H9 (cell line): ENCODE data around the gene ANXA4. TPM values are rescaled to one million over a fixed set of nuclear protein-coding genes. Genes with fewer than 3 reads are reported as not detected.

Experiments
- DNase-seq: peaks from one replicate; pipeline ENCODE4 v3.0.0-alpha.2; 2017
- H2AFZ ChIP-seq: one replicate; pipeline ENCODE4 v1.6.1; 2013; ENCODE audit warnings: mild to moderate bottlenecking, low read length, control low read depth, moderate library complexity
- H2AK5ac ChIP-seq: 2 replicates; pipeline ENCODE4 v1.6.1; 2013; ENCODE audit warnings: low read length, control low read depth, mixed read lengths; ENCODE audit not compliant: insufficient read length
- H2BK120ac ChIP-seq: one replicate; pipeline ENCODE4 v1.6.1; 2013; ENCODE audit warnings: low read depth, mild to moderate bottlenecking, low read length, control low read depth, inconsistent platforms; ENCODE audit not compliant: poor library complexity, severe bottlenecking
- H2BK12ac ChIP-seq: 2 replicates; pipeline ENCODE4 v1.6.1; 2013; ENCODE audit warnings: low read length, control low read depth, mixed read lengths, low read depth; ENCODE audit not compliant: insufficient read length
- H2BK15ac ChIP-seq: 2 replicates; pipeline ENCODE4 v1.6.1; 2013; ENCODE audit warnings: low read depth, low read length, control low read depth
- H2BK20ac ChIP-seq: one replicate; pipeline ENCODE4 v1.6.1; 2013; ENCODE audit warnings: low read depth, mild to moderate bottlenecking, low read length, control low read depth, inconsistent platforms; ENCODE audit not compliant: poor library complexity, severe bottlenecking
- H2BK5ac ChIP-seq: 2 replicates; pipeline ENCODE4 v1.6.1; 2013; ENCODE audit warnings: low read length, control low read depth, mixed read lengths; ENCODE audit not compliant: insufficient read length
- H3K14ac ChIP-seq: 2 replicates; pipeline ENCODE4 v1.6.1; 2013; ENCODE audit warnings: low read length, control low read depth; ENCODE audit not compliant: insufficient read depth
- H3K18ac ChIP-seq: 2 replicates; pipeline ENCODE4 v1.6.1; 2013; ENCODE audit warnings: low read depth, mild to moderate bottlenecking, mixed read lengths, low read length, control low read depth; ENCODE audit not compliant: insufficient read length
- H3K23ac ChIP-seq: 2 replicates; pipeline ENCODE4 v1.6.1; 2013; ENCODE audit warnings: low read length, control low read depth, mixed read lengths, low read depth; ENCODE audit not compliant: insufficient read length
- H3K23me2 ChIP-seq: 2 replicates; pipeline ENCODE4 v1.6.1; 2013; ENCODE audit warnings: low read depth, mild to moderate bottlenecking, mixed read lengths, low read length, control low read depth; ENCODE audit not compliant: insufficient read length, poor library complexity, severe bottlenecking
- H3K27ac ChIP-seq: 2 replicates; pipeline ENCODE4 v1.5.1; 2013; ENCODE audit warnings: low read length, control low read depth, mixed read lengths, low read depth; ENCODE audit not compliant: insufficient read length
- H3K27me3 ChIP-seq: 2 replicates; pipeline ENCODE4 v1.6.1; 2013; ENCODE audit warnings: low read length, control low read depth, inconsistent platforms; ENCODE audit not compliant: insufficient read depth
- H3K4ac ChIP-seq: 2 replicates; pipeline ENCODE4 v1.6.1; 2013; ENCODE audit warnings: low read depth, mild to moderate bottlenecking, control low read depth, inconsistent platforms, low read length, moderate library complexity
- H3K4me1 ChIP-seq: 2 replicates; pipeline ENCODE4 v1.6.1; 2013; ENCODE audit warnings: low read length, control low read depth, inconsistent platforms; ENCODE audit not compliant: insufficient read depth
- H3K4me2 ChIP-seq: 2 replicates; pipeline ENCODE4 v1.6.1; 2013; ENCODE audit warnings: low read length, control low read depth, mixed read lengths; ENCODE audit not compliant: insufficient read length, insufficient read depth
- H3K56ac ChIP-seq: 2 replicates; pipeline ENCODE4 v1.6.1; 2013; ENCODE audit warnings: low read depth, mild to moderate bottlenecking, mixed read lengths, low read length, control low read depth; ENCODE audit not compliant: insufficient read length
- H3K79me1 ChIP-seq: 2 replicates; pipeline ENCODE4 v1.6.1; 2013; ENCODE audit warnings: low read depth, mild to moderate bottlenecking, moderate library complexity, low read length, control low read depth, inconsistent platforms; ENCODE audit not compliant: insufficient read depth, poor library complexity, severe bottlenecking
- H3K79me2 ChIP-seq: 2 replicates; pipeline ENCODE4 v1.6.1; 2013; ENCODE audit warnings: low read length, control low read depth, inconsistent platforms; ENCODE audit not compliant: insufficient read depth
- H3K9ac ChIP-seq: 2 replicates; pipeline ENCODE4 v1.6.1; 2013; ENCODE audit warnings: low read length, control low read depth, mixed read lengths; ENCODE audit not compliant: insufficient read length; ENCODE audit errors: extremely low read depth
- H3K9me3 ChIP-seq: one replicate; pipeline ENCODE4 v1.6.1; 2013; ENCODE audit warnings: low read depth, low read length, inconsistent platforms; ENCODE audit not compliant: control insufficient read depth
- H3T11ph ChIP-seq: one replicate; pipeline ENCODE4 v1.6.1; 2013; ENCODE audit warnings: mild to moderate bottlenecking, low read length, control low read depth, inconsistent platforms
- H4K20me1 ChIP-seq: one replicate; pipeline ENCODE4 v1.6.1; 2013; ENCODE audit not compliant: control insufficient read depth, insufficient read length, insufficient read depth
- H4K5ac ChIP-seq: 2 replicates; pipeline ENCODE4 v1.6.1; 2013; ENCODE audit warnings: low read depth, mild to moderate bottlenecking, mixed read lengths, low read length, control low read depth; ENCODE audit not compliant: insufficient read length
- H4K8ac ChIP-seq: replicated peaks from 2 replicates; pipeline ENCODE4 v1.6.1; 2013; ENCODE audit warnings: low read length, control low read depth, mixed read lengths, low read depth; ENCODE audit not compliant: insufficient read length
- H4K91ac ChIP-seq: 2 replicates; pipeline ENCODE4 v1.6.1; 2013; ENCODE audit warnings: low read depth, mild to moderate bottlenecking, moderate library complexity, mixed read lengths, low read length, control low read depth; ENCODE audit not compliant: insufficient read length
- H3K27ac Mint-ChIP-seq, 3 experiments: 2 replicates in 2 of 3; 3 replicates in 1 of 3; pipeline ENCODE4 v1.8.0; 2020 to 2021; ENCODE audit warnings: mixed read lengths in 3 of 3, mild to moderate bottlenecking in 1 of 3, moderate library complexity in 1 of 3
- H3K27me3 Mint-ChIP-seq: 2 replicates; pipeline ENCODE4 v1.8.0; 2021; ENCODE audit warnings: low read depth, mild to moderate bottlenecking, moderate library complexity, mixed read lengths
- H3K36me3 Mint-ChIP-seq, 3 experiments: 2 replicates in 2 of 3; 3 replicates in 1 of 3; pipeline ENCODE4 v1.8.0; 2020 to 2021; ENCODE audit warnings: low read depth in 3 of 3, mixed read lengths in 3 of 3; ENCODE audit not compliant: insufficient read depth in 1 of 3
- H3K4me1 Mint-ChIP-seq, 2 experiments: 2 replicates each; pipeline ENCODE4 v1.8.0; 2020; ENCODE audit warnings: mixed read lengths in 2 of 2
- H3K4me3 Mint-ChIP-seq, 2 experiments: 2 replicates in 1 of 2; 3 replicates in 1 of 2; pipeline ENCODE4 v1.8.0; 2020 to 2021; ENCODE audit warnings: mild to moderate bottlenecking in 2 of 2, mixed read lengths in 2 of 2, moderate library complexity in 1 of 2
- H3K9me3 Mint-ChIP-seq, 2 experiments: 2 replicates in 1 of 2; 3 replicates in 1 of 2; pipeline ENCODE4 v1.8.0; 2020; ENCODE audit warnings: mild to moderate bottlenecking in 2 of 2, mixed read lengths in 2 of 2, moderate library complexity in 1 of 2
- CTCF ChIP-seq: fragments of 200-600 bp; sonication (generic); conservative IDR thresholded peaks from 3 replicates; pipeline ENCODE4 v1.8.0; 2021; ENCODE audit warnings: antibody characterized with exemption, mild to moderate bottlenecking
- WGBS: extraction: QIAGEN DNeasy Blood & Tissue Kit; methylation state at CpG from one replicate; pipeline ENCODE4 v1.1.7; 2013; ENCODE audit warnings: missing lambda C conversion rate, low lambda C conversion rate, mixed read lengths; ENCODE audit not compliant: insufficient read length; ENCODE audit errors: extremely low coverage; 5-methylcytosine and 5-hydroxymethylcytosine counted together
- total RNA-seq: library from RNA; stranded (reverse); gene quantifications from 2 replicates; pipeline ENCODE4 v1.2.1, GENCODE V29; 2021

ANXA4 gene
- total RNA-seq, 1 experiment from 2014 or later, result 14.4 TPM

GRCh38 chr2:69858261-69858660 lies 116.3 kb downstream of the ANXA4 start:
- Mint-ChIP-seq H3K27ac (no peak overlapping the region), H3K4me1 (no peaks in the 10 kb centered on the region), H3K9me3 (no peaks in the 10 kb centered on the region), H3K36me3 (peaks cover 0 to 16% (median 5%) of the 10 kb centered on the region in 3 experiments; a peak in 5 of 7 replicates), H3K4me3 (no peak overlapping the region), H3K27me3 (no peaks in the 10 kb centered on the region)
- Histone ChIP-seq H3K23me2 (no peaks in the 10 kb centered on the region), H2AK5ac (no peak overlapping the region), H3K4ac (no peak overlapping the region), H3K18ac (no peak overlapping the region), H3K9me3 (no peaks in the 10 kb centered on the region), H3K23ac (no peak overlapping the region), H3K79me2 (no peaks in the 10 kb centered on the region), H2BK15ac (no peak overlapping the region), H3K9ac (no peak overlapping the region), H3K4me2 (no peak overlapping the region), H4K91ac (no peak overlapping the region), H4K8ac (no peak overlapping the region), H3K14ac (no peak overlapping the region), H3K79me1 (no peaks in the 10 kb centered on the region), H3T11ph (no peak overlapping the region), H2AFZ (no peak overlapping the region), H3K56ac (no peak overlapping the region), H3K27me3 (no peaks in the 10 kb centered on the region), H4K5ac (no peak overlapping the region), H4K20me1 (no peaks in the 10 kb centered on the region), H2BK20ac (no peak overlapping the region), H2BK5ac (no peak overlapping the region), H3K27ac (no peak overlapping the region), H2BK12ac (no peak overlapping the region), H2BK120ac (no peak overlapping the region), H3K4me1 (no peaks in the 10 kb centered on the region)
- no peak for TF ChIP-seq CTCF
- WGBS, result no CpG with 5 or more reads among the region's 2 CpGs
- no peak for DNase-seq
